CD4-positive, alpha-beta T cell (primary cell): ENCODE measurements around the gene DCST2. TPM values are rescaled to one million over a fixed set of nuclear protein-coding genes. Genes with fewer than 3 reads are reported as not detected.

Experiments
- ATAC-seq: fragments of 200-7000 bp; cut with Tn5 transposase; one replicate; pipeline ENCODE4 v1.10.0; 2022; ENCODE audit warnings: mild to moderate bottlenecking; ENCODE audit not compliant: poor library complexity
- CTCF ChIA-PET: fragments of 350-600 bp; sonication (Branson Sonifier 250); formaldehyde crosslinking; loops from one replicate; lab custom pipeline; 2021; ENCODE audit warnings: antibody characterized with exemption, inconsistent platforms; lab: Charles Lee
- POLR2A ChIA-PET: fragments of 350-600 bp; sonication (Branson Sonifier 250); formaldehyde crosslinking; loops from one replicate; lab custom pipeline; 2021; ENCODE audit warnings: antibody characterized with exemption, inconsistent platforms; lab: Charles Lee
- DNase-seq, 14 experiments: peaks; one replicate each; pipeline ENCODE4 v3.0.0-alpha.2; 2013 to 2020; ENCODE audit warnings: mixed read lengths in 2 of 14
- H3K27ac ChIP-seq, 2 donors: one replicate each; pipeline versions ENCODE4 v1.5.1 to v1.7.0; 2013; ENCODE audit warnings: low read length in 2 of 2, low read depth in 1 of 2, mild to moderate bottlenecking in 1 of 2
- H3K27me3 ChIP-seq, 2 experiments: 1 replicate in 1 of 2; 2 replicates in 1 of 2; pipeline versions ENCODE4 v1.6.1 to v1.7.0; 2013; ENCODE audit warnings: low read length in 2 of 2, control low read depth in 1 of 2, mild to moderate bottlenecking in 1 of 2, moderate library complexity in 1 of 2; ENCODE audit not compliant: insufficient read depth in 2 of 2, control insufficient read depth in 1 of 2
- H3K36me3 ChIP-seq: one replicate; pipeline ENCODE4 v1.6.1; 2013; ENCODE audit warnings: low read length, control low read depth; ENCODE audit not compliant: insufficient read depth
- H3K4me1 ChIP-seq: one replicate; pipeline ENCODE4 v1.6.1; 2013; ENCODE audit warnings: low read length, control low read depth; ENCODE audit not compliant: insufficient read depth
- H3K4me3 ChIP-seq: one replicate; pipeline ENCODE4 v1.5.1; 2013; ENCODE audit warnings: mild to moderate bottlenecking, low read length, moderate library complexity
- H3K9me3 ChIP-seq, 2 experiments: 1 replicate in 1 of 2; 2 replicates in 1 of 2; pipeline versions ENCODE4 v1.6.1 to v1.7.0; 2013; ENCODE audit warnings: low read length in 2 of 2, mild to moderate bottlenecking in 2 of 2, control low read depth in 1 of 2, moderate library complexity in 1 of 2; ENCODE audit not compliant: control insufficient read depth in 1 of 2, insufficient read depth in 1 of 2
- H3K27ac Mint-ChIP-seq: one replicate; pipeline ENCODE4 v1.8.0; 2020; ENCODE audit warnings: mixed read lengths
- H3K27me3 Mint-ChIP-seq: one replicate; pipeline ENCODE4 v1.8.0; 2021; ENCODE audit warnings: mixed read lengths
- H3K36me3 Mint-ChIP-seq: one replicate; pipeline ENCODE4 v1.8.0; 2021; ENCODE audit warnings: low read depth, mixed read lengths
- H3K4me1 Mint-ChIP-seq: one replicate; pipeline ENCODE4 v1.8.0; 2021; ENCODE audit warnings: low read depth, mixed read lengths
- H3K4me3 Mint-ChIP-seq: one replicate; pipeline ENCODE4 v1.8.0; 2020; ENCODE audit warnings: mild to moderate bottlenecking, mixed read lengths
- H3K9me3 Mint-ChIP-seq: one replicate; pipeline ENCODE4 v1.8.0; 2020; ENCODE audit warnings: mixed read lengths
- intact Hi-C, 2 experiments: fragments of 100-400 bp; cut with DNase I in 1 of 2; cut with micrococcal nuclease in 1 of 2; formaldehyde crosslinking; loops; one replicate each; pipeline versions ENCODE4 v1.15.1 to v1.9.0; 2023 to 2025; cut with DNase I, micrococcal nuclease
- total RNA-seq, 174 experiments: library from RNA in 2 of 174; stranded (reverse) in 2 of 174; gene quantifications; one replicate each; pipeline ENCODE4 v1.2.3 and lab custom pipeline; 2021 to 2026
- TF ChIP-seq, protein P1 (sequence below): fragments of 200-600 bp; IDR thresholded peaks from one replicate; pipeline ENCODE4 v1.8.0; 2022; ENCODE audit warnings: antibody characterized with exemption, mild to moderate bottlenecking

The DCST2 gene
- total RNA-seq, 2 experiments from 2014 or later = 1.4 to 2.2 TPM

DNA sequence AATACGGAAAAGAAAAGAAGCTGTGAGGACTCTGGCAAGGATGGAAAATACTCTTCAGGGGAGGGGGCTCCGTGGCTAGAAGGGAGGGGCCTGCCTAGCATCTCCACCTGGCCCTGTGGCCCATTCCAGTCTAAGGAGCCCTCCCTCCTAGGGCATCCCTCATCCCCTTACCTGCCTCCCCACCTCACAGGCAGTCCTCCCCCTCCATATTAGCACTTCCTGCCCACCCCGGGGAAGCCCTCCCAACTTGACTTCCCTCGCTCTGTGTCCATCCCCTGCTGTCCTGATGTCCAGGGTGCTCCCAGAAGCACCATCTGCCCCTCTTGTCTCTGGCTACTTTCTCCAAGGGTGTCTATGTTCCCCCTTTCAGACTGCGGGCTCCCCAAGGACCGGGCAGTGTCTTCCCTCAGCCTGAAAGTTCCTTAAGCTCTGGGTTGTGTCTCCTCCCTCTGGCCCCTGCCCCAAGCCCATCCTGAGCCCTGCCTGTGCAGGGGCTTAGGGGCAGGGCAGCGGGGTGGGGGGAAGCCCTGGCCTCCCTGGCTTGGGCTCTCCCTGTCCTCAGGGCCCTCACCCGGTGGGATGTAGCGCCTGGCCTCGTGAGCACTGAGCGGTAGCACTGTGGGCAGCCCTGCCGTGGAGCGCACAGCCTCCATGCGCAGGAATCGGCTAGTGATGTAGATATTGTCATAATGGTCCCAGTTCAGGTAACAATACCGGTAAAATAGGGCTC is 3.9 kb downstream of the DCST2 start:
- Mint-ChIP-seq H3K4me1 (no peaks in the 10 kb centered on the region), H3K36me3 (no peaks in the 10 kb centered on the region), H3K27me3 (no peaks in the 10 kb centered on the region), H3K4me3 (no peak overlapping the region), H3K9me3 (no peaks in the 10 kb centered on the region), H3K27ac (no peak overlapping the region)
- Histone ChIP-seq H3K4me3 (no peak overlapping the region), H3K27me3 (no peaks in the 10 kb centered on the region), H3K4me1 (no peaks in the 10 kb centered on the region), H3K36me3 (no peaks in the 10 kb centered on the region), H3K27ac (no peak overlapping the region), H3K9me3 (no peaks in the 10 kb centered on the region)
- TF ChIP-seq, protein P1, sequence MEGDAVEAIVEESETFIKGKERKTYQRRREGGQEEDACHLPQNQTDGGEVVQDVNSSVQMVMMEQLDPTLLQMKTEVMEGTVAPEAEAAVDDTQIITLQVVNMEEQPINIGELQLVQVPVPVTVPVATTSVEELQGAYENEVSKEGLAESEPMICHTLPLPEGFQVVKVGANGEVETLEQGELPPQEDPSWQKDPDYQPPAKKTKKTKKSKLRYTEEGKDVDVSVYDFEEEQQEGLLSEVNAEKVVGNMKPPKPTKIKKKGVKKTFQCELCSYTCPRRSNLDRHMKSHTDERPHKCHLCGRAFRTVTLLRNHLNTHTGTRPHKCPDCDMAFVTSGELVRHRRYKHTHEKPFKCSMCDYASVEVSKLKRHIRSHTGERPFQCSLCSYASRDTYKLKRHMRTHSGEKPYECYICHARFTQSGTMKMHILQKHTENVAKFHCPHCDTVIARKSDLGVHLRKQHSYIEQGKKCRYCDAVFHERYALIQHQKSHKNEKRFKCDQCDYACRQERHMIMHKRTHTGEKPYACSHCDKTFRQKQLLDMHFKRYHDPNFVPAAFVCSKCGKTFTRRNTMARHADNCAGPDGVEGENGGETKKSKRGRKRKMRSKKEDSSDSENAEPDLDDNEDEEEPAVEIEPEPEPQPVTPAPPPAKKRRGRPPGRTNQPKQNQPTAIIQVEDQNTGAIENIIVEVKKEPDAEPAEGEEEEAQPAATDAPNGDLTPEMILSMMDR = no peak
- ChIA-PET CTCF (no interaction called here), POLR2A (no interaction called here)
- ATAC-seq = no peak
- intact Hi-C loops = loop anchor here in 1 of 2 experiments (10.0 kb wide), 2 partner anchors 125 to 365 kb away; no protein-coding TSS in a partner anchor
- DNase-seq = no peak

DNA sequence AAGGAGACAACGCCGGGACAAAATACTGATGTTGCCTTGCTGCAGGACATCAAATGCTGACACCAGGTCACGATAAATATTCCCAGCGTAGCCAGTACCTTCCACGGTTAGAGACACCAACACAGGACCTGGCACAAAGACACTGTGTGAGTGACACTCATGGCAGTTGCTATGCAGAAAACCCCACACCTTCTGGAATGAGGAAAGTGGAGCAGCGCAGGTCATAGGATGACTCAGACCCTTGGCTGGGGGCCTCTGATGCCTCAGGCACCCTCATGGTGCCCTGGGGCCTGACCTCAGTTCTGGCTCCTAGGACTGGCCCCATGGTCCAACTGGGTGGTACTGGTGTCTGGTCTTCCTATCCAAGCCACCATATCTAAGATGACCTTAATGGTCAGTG is 7.0 kb downstream of the DCST2 start:
- H3K9me3 ChIP-seq = no peaks in the 10 kb centered on the region
- no peaks in the 10 kb centered on the region for H3K9me3 Mint-ChIP-seq
- DNase-seq (no peak), ATAC-seq (no peak)
- no peaks in the 10 kb centered on the region for H3K36me3 ChIP-seq
- no peaks in the 10 kb centered on the region for H3K27me3 ChIP-seq
- intact Hi-C loops = loop anchor here in 1 of 2 experiments (10.0 kb wide), 1 partner anchor 362 kb away; no protein-coding TSS in a partner anchor
- no peak overlapping the region for H3K4me3 Mint-ChIP-seq
- peaks cover 6% of the 10 kb centered on the region for H3K4me1 ChIP-seq
- no peak overlapping the region for H3K27ac Mint-ChIP-seq
- POLR2A ChIA-PET = no interaction called here
- TF ChIP-seq, protein P1 = no peak
- no peaks in the 10 kb centered on the region for H3K36me3 Mint-ChIP-seq
- H3K27me3 Mint-ChIP-seq = no peaks in the 10 kb centered on the region
- peaks cover 9% of the 10 kb centered on the region for H3K4me1 Mint-ChIP-seq
- no peak overlapping the region for H3K27ac ChIP-seq
- CTCF ChIA-PET = no interaction called here
- H3K4me3 ChIP-seq = no peak overlapping the region

DNA sequence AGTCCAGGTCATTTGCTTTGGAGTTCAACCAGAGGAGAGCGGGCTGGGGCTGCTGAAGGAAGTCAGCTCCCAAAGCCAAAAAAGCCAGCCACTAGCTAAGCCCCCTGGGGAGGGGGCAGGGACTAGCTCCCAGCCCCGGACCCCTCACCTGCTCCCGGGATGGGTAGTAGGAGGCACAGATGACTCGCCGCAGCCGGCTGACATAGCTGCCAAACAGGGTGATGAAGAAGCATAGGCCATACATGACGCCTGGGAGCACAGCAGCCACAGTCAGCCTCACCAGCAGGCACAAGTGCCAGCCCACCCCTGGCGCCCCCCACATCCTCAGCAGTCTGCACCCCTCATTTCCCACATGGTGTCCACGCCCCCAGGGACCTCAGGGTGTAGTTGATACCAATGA is 7.4 kb downstream of the DCST2 start:
- no peak for ATAC-seq
- Histone ChIP-seq H3K9me3 (no peaks in the 10 kb centered on the region), H3K27ac (no peak overlapping the region), H3K4me3 (no peak overlapping the region), H3K36me3 (no peaks in the 10 kb centered on the region), H3K4me1 (peaks cover 6% of the 10 kb centered on the region), H3K27me3 (no peaks in the 10 kb centered on the region)
- H3K36me3 Mint-ChIP-seq = no peaks in the 10 kb centered on the region
- no peak overlapping the region for H3K4me3 Mint-ChIP-seq
- TF ChIP-seq, protein P1 = no peak
- POLR2A ChIA-PET = no interaction called here
- CTCF ChIA-PET = no interaction called here
- H3K27ac Mint-ChIP-seq = no peak overlapping the region
- no peaks in the 10 kb centered on the region for H3K9me3 Mint-ChIP-seq
- no peaks in the 10 kb centered on the region for H3K27me3 Mint-ChIP-seq
- intact Hi-C loops = loop anchor here in 1 of 2 experiments (10.0 kb wide), 1 partner anchor 361 kb away; no protein-coding TSS in a partner anchor
- DNase-seq = no peak
- H3K4me1 Mint-ChIP-seq = peaks cover 14% of the 10 kb centered on the region
